Epithelial cell of proximal tubule (primary cell): ENCODE measurements around the gene ABHD17C. TPM values are rescaled to one million over a fixed set of nuclear protein-coding genes. Genes with fewer than 3 reads are reported as not detected.

Source experiments
- DNase-seq: peaks from one replicate; pipeline ENCODE4 v3.0.0-alpha.2; 2011; ENCODE audit warnings: low read depth
- H3K4me3 ChIP-seq: 2 replicates; pipeline ENCODE4 v1.5.1; 2011; ENCODE audit warnings: low read depth, mild to moderate bottlenecking, low read length
- total RNA-seq: library from RNA; depleted of rRNA; stranded (reverse); fragments of >200 nt; gene quantifications from 2 replicates; pipeline ENCODE4 v1.2.3, GENCODE V29; 2015
- TF ChIP-seq, protein P1 (sequence below): conservative IDR thresholded peaks from 2 replicates; pipeline ENCODE4 v1.5.1; 2012; ENCODE audit warnings: low read depth, mild to moderate bottlenecking, low read length

ABHD17C gene
- total RNA-seq, 1 donor from 2014 or later: 4.5 TPM

DNA sequence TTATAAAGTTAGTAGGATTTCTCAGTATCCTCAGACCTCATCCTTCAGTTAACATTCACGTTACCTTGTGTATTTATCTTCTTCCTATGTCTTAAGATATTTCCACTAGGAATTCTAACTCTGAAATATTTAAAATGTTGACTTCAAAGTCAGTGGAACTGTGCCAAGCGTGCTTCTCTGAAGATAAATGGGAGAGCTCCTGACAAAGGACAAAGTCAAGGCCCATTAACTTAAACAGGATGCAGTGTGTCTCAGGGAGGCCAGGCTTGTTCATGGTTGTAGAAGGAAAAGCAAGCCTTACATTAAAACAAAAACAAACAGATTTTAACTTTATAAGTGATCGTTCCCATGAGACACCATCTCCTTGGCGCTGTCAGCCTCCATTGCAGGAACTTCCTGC, 41.5 kb downstream of the ABHD17C start:
- H3K4me3 ChIP-seq: no peak overlapping the region
- TF ChIP-seq, protein P1, sequence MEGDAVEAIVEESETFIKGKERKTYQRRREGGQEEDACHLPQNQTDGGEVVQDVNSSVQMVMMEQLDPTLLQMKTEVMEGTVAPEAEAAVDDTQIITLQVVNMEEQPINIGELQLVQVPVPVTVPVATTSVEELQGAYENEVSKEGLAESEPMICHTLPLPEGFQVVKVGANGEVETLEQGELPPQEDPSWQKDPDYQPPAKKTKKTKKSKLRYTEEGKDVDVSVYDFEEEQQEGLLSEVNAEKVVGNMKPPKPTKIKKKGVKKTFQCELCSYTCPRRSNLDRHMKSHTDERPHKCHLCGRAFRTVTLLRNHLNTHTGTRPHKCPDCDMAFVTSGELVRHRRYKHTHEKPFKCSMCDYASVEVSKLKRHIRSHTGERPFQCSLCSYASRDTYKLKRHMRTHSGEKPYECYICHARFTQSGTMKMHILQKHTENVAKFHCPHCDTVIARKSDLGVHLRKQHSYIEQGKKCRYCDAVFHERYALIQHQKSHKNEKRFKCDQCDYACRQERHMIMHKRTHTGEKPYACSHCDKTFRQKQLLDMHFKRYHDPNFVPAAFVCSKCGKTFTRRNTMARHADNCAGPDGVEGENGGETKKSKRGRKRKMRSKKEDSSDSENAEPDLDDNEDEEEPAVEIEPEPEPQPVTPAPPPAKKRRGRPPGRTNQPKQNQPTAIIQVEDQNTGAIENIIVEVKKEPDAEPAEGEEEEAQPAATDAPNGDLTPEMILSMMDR: no peak
- no peak for DNase-seq

DNA sequence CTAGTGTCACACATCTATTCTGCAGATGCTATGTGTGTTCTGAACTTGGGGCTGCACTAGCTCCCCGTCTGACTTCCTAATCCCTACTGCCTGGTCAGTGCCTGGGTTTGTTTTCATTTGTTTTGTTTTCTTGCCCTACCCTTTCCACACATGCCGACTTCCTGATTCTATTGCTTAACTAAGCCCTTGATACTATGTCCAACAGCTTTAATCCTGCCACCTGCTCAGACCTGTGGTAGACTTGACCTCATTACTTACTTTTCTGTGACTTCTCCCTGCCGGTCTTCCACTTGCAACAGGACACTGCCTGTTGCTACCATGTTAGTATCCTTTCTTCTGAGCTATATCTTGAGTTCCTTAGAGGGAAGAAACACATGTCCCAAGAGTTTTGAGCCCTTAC, 44.8 kb downstream of the ABHD17C start:
- H3K4me3 ChIP-seq: no peak overlapping the region
- DNase-seq: no peak
- TF ChIP-seq, protein P1: no peak

DNA sequence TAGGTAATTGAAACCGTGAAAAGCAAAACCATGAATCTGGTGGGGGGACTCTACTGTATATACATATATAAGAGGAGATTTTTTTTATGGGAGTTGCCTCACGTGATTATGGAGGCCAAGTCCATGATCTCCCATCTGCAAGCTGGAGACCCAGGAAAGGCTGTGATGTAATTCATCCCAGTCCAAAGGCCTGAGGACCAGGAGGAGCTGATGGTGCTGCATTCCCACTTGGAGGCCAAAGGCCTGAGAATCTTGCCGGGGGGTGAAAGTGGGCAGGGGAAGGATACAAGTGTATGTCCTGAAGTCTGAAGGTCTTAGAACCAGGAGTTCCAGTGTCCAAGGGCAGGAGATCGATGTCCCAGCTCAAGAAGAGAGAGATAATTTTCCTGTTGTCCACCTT, 47.0 kb downstream of the ABHD17C start:
- TF ChIP-seq, protein P1: no peak
- DNase-seq: no peak

DNA sequence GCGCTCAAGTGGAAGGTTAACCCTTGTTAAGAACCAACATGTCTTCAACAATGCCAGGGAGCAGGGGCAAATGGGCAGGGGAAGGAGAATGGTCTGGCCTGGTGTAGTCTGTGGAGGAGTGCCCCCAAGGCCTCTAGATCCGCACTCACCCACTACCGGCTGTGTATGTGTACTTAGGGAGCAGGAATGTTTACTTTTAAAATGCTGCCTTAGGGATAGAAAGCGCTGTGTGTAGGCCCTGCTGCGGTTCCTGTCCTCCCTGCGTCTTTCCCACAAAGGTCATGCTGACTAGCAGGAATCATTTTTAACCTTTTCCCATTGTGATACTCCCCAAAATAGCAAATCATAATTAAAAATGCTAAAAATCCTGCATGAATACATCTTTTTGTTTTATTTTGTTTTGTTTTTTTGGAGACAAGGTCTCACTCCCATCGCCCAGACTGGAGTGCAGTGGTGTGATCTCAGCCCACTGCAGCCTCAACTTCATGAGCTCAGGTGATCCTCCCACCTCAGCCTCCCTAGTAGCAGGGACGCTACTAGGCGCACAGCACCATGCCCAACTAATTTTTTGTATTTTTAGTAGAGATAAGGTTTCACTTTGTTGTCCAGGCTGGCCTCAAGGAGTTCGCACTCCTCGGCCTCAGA, 48.2 kb downstream of the ABHD17C start:
- no peak overlapping the region for H3K4me3 ChIP-seq
- no peak for DNase-seq
- TF ChIP-seq, protein P1: no peak

More for the DNA sequence above, 47.0 kb downstream of the ABHD17C start:
- H3K4me3 ChIP-seq: no peak overlapping the region

DNA sequence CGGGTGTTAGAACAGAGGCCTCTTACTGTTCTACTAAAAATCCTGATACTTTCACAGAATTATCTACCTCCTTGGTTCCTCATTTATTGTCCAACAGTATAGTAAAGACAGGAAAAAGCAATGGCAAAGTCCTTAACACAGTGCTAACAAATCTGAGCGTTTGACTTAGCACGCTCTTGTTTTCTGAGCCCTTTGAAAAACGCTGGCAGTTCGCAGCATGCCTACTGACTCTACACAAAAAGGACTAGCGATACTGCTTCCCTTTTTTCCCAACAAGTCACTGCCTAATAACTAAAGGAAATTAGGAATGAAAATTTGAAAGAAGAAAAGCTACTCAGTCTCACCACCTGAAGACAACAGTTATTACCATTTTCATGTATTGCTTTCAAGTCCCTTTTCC, 49.3 kb downstream of the ABHD17C start:
- no peak overlapping the region for H3K4me3 ChIP-seq
- TF ChIP-seq, protein P1: no peak
- no peak for DNase-seq

DNA sequence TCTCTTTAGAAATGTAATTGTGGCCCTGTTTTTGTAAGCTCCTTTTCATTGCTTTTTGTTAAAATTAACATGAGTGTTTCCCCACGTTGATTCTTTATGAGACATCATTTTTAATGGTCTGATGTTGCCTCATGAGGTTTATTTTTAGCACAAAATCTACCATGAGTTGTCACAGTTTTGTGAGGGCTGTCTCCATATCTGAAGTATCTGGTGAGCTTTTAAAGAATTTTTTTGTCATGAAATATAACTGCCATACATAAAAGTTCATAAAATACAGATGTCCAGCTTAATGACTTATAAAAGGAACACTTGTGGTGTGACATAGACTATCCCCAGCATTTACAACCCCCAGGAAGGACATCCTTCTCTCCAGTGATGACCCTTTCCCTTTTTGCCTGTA, 49.7 kb downstream of the ABHD17C start:
- DNase-seq: no peak
- no peak overlapping the region for H3K4me3 ChIP-seq
- TF ChIP-seq, protein P1: no peak

DNA sequence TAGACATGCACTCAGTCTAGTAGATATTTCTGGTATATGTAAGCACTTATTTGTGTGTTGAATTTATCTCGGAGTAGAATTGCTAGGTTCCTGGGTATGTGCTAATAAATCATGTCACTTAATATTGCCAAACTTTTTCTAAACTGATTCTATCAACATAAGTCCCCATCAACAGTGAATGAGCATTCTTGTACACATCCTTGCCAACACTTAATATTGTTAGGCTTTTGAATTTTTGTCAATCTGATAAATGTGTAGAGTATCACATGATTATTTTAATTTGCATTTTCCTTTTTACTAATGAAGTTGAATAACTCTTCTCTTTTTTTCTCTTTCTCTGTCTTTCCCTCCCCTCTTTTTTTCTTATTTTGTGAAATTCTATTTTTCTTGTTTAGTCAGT, 50.8 kb downstream of the ABHD17C start:
- H3K4me3 ChIP-seq: no peak overlapping the region
- TF ChIP-seq, protein P1: no peak
- DNase-seq: no peak
